T-helper 1 cell treated with Interleukin-12 subunit alpha and Interleukin-12 subunit beta and Interleukin-4 antibody, amounts not matched to agents 30 ng/mL and 1 ng/mL, for 36 hours (primary cell): Measurements from ENCODE around the gene ACSL5. TPM values are rescaled to one million over a fixed set of nuclear protein-coding genes. Genes with fewer than 3 reads are reported as not detected.
"Not testable (repeated sequence)": the region's sequence is repeated elsewhere in the genome, so short reads cannot be mapped to it uniquely, and the experiment has no call there.

Experiments used
- intact Hi-C: fragments of 100-400 bp; cut with micrococcal nuclease; formaldehyde crosslinking; loops from one replicate; pipeline ENCODE4 v1.15.1; 2024
- total RNA-seq: library from RNA; stranded (reverse); gene quantifications from 2 replicates; pipeline ENCODE4 v1.2.3, GENCODE V29; 2022

Gene ACSL5
- total RNA-seq, 1 donor from 2014 or later, result 70.9 TPM

DNA sequence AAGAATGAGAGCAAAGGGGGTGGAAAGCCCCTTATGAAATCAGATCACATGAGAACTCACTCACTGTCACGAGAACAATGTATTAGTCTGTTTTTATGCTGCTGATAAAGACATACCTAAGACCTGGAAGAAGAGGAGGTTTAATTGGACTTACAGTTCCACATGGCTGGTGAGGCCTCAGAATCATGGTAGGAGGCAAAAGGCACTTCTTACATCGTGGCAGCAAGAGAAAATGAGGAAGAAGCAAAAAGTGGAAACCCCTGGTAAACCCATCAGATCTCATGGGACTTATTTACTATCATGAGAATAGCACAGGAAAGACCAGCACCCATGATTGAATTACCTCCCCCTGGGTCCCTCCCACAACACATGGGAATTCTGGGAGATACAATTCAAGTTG lies 32.9 kb downstream of the ACSL5 start:
- intact Hi-C loops, result not testable (repeated sequence)

DNA sequence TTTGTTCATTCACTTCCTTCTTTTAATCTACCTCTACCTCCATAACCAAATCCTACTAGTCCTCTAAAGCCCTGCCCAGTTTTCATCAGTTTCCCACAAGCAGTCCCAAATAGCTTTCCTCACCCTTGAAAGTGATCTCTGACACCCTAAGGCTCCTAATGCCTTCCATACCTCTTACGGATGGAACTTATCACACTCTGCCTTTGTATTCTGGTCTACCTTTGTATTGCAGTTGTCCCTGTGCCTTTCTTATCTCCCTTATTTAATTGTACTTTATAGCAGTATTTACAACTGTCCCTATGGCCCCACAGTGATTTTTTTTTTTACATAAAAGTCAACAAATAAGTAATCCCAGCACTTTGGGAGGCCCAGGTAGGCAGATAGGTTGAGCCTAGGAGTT lies 33.8 kb downstream of the ACSL5 start:
- intact Hi-C loops, result no loop called here

DNA sequence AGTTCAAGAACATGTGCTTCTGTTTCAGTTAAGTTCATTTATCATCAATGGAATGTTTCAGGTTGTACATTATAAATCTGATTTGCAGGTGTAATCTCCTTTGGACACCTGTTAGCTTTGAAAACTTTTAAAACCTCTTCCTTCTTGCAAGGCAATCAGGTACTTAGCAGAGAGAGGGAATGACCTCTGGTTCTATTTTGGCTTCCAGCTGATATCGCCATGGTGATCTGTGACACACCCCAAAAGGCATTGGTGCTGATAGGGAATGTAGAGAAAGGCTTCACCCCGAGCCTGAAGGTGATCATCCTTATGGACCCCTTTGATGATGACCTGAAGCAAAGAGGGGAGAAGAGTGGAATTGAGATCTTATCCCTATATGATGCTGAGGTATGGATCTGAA lies 35.4 kb downstream of the ACSL5 start:
- intact Hi-C loops, result no loop called here

DNA sequence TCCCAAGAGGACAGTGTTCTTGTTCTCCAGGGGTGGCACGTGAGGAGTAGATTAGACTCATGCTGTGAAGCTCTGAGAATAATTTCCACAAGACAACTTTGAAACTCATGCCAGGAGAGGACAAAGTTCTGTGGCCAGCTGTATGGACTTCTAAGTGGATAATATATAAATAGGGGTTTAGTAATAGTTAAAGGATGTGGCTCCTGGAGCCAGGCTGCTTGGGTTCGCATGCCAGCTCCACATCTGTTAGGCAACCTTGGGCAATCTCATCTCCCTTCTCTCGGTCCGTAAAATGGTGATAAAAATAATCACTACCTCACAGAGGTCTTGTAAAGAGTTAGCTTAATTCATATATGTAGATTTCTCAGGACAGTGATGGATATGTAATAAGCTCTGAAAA lies 35.8 kb downstream of the ACSL5 start:
- intact Hi-C loops, result no loop called here

- intact Hi-C loops, result no loop called here
Observed at GRCh38 chr10:112412696-112413095, 38.8 kb downstream of the ACSL5 start.

- intact Hi-C loops, result no loop called here
Observed at GRCh38 chr10:112421731-112422130, 47.8 kb downstream of the ACSL5 start.

- intact Hi-C loops, result no loop called here
Observed at GRCh38 chr10:112424651-112425050, 50.7 kb downstream of the ACSL5 start.

DNA sequence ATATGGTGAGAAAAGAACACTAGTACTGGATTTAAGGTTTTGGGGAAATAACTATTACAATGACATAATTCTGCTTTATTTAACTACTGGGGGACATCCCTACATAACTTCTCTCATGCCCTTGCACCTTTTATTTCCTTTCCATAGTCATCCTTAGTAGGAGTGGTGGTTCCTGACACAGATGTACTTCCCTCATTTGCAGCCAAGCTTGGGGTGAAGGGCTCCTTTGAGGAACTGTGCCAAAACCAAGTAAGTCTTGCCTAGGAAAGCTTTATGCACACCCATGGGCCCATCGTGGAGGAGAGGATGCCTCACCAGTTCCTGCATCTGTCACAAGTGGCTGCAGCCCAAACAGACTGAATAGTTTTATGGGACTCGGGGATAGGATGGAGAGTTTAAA lies 52.2 kb downstream of the ACSL5 start:
- intact Hi-C loops, result no loop called here

DNA sequence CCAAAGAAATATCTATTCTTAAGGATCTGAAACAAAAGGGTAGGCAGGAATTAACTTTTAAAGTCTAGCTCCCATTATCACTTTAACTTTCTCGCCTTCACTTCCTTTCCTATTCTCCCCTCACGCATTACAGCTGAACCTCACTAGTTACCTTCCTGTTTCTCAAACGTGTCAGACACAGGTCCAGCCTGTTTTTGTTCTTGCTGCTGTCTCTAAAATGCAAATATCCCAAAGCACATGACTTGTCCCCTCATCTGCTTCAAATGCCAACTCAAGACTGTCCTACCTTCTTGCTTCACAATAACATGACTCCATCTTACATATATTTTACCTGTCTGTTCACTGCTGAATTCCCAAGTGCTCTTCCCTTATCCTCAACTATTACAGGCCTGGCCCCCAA lies 55.2 kb downstream of the ACSL5 start:
- intact Hi-C loops, result no loop called here

DNA sequence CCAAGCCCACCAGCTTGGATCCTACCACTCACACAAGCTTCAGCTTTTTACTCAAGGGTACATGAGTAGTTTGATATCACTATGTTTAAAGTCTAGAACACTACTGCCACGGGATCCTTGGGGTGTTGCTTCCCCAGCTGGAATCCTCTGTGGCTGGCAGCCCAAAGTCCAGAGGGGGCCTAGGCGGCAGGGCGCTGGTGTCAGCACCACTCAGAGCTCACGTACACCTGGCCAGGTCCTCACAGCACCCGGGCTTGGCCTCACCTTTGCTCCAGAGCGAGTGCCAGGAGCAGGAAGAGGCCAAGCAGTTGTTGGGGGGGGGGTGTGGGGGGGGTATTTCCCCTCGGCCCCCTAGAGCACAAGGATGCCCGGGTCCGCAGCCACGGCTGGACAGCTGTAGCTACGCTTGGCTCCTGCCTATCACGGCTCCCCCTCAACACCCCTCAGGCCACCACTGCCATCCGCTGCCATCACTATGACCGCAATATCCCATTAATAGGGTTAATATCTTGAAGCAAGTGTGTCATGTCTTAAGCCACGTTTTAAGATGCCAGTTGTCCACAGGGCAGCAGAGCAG lies 55.8 kb downstream of the ACSL5 start:
- intact Hi-C loops, result no loop called here

DNA sequence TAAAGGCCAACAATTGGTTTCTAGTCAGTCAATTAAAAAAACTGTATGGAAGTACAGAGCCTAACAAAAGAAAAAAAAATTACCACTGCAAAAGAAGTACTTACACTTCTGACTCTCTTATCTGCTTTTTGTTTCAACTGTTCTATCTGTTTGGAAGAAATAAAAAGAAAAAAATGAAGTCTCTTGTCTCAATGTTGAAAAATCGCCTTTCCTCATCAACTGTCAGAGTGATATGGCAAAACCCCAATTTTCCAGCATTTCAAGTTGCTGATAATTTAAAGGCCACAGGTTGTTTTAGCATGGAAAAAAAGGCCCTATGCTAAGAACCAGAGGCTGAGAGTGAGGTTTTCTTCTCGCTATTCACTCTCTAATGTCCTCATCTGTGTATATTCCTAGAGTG lies 59.2 kb downstream of the ACSL5 start:
- intact Hi-C loops, result no loop called here

- intact Hi-C loops, result loop anchor here (1.0 to 5.0 kb wide), 4 partner anchors 37 to 298 kb away; no protein-coding TSS in a partner anchor
Observed at GRCh38 chr10:112434988-112435619, 61.2 kb downstream of the ACSL5 start.

DNA sequence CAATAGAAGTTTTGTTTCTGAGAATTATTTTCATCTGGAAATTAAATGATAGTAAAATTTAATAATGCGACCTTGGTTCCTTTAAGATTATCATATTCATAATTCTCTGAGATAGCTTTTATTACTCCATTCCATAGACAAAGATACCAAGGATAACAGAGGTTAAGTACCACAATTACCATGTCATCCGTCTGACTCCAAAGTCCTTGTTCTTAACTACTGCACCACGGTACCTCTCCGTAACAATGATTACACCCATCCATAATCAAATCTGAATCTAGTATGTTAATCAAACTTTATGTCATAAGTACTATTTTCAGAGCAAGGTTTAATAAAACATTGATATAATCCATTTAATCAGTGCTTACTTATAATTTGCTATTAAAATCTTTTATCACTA lies 64.4 kb downstream of the ACSL5 start:
- intact Hi-C loops, result loop anchor here (5.0 kb wide), 1 partner anchor 34 kb away; no protein-coding TSS in a partner anchor

- intact Hi-C loops, result no loop called here
Observed at GRCh38 chr10:112441520-112441919, 67.6 kb downstream of the ACSL5 start.

DNA sequence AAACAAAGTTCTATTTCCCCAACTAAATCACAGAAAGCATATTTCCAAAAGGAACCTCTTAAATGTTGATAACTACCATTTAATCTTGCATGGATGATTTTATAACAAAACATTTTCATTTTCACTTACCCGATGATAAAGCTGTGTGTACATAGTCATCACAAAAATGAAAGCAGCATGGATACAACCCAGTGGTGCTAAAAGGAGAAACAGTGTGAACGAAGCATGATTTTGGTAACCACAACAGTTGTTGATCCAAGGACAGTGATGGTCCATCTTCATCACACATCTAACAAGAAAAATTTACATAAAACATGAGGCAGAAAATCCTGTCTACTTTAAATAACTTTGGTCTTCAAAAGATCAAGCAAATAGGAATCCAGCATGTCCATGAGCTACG lies 68.1 kb downstream of the ACSL5 start:
- intact Hi-C loops, result loop anchor here (1.0 kb wide), 1 partner anchor 90 kb away; no protein-coding TSS in a partner anchor

DNA sequence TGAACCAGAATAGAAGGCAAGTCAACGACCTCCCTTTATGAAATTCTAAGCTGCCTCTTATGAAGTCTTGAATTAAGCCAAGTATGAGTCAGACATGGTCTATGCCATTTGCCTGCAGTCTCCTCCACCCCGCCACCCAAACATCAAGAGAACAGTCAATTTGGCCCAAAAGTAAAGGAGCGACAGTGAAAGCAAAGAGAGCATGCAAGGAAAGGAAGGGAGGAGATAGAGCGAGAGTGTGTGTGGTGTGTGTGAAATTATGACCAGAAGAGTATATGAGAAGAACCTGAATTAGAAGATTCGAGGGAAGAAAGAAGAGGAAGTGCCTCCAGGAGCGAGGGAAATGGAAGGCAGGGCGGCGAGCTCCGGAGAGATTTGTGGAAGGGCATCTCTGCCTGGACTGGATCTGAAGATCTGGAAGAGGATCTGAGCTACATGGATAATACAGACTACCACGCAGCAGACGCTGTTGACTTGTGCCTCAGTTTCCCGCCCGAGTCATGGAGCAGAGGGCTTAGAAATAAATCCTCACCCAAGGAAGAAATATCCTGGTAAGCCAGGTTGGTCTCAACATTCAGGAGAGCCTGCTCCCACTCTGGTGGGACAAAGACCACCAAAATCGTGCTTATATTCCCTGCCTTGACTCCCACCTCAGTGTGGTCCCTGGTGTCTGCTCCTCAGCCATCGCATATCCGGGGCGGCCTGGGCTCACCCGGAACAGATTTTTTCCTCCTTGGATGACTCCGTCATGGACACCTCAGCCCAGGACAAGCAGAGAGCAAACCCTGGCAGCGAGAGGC lies 72.3 kb downstream of the ACSL5 start:
- intact Hi-C loops, result loop anchor here (1.0 to 5.0 kb wide), 4 partner anchors 70 to 1727 kb away; partner anchors contain the start of gene GPAM

- intact Hi-C loops, result loop anchor here (1.0 to 5.0 kb wide), 6 partner anchors 25 to 1726 kb away; partner anchors contain the start of gene GPAM
Observed at GRCh38 chr10:112446855-112447619, 73.1 kb downstream of the ACSL5 start, which contains the start of the genes VTI1A and ZDHHC6. TSS of gene VTI1A (plus strand) at chr10:112447215. CDS start at chr10:112447374, 159 bp downstream. TSS of gene ZDHHC6 (minus strand) at chr10:112446914. CDS start at chr10:112445436, 1,478 bp downstream.

GRCh38 chr10:112447620-112447928 lies 73.7 kb downstream of the ACSL5 start:
- intact Hi-C loops, result loop anchor here (1.0 to 5.0 kb wide), 4 partner anchors 25 to 1725 kb away; no protein-coding TSS in a partner anchor

DNA sequence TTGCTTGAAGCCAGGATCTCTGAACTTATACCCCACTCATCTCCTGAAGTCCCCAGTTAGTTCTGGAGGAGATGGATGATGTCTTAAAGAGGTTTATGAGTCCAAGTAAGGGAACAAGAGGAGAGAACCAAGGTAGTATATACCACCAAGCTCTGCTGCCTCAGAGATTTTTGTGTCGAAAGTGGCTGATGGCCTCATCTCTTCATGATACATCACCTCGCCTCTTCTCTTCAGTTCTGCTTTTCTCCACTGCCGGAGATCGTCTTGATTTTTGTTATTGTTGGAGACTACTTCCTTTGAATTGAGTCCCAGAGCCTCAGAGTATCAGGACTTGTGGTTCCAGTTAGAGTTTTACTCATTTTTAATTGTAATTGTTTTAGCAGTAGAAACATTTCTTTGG lies 75.0 kb downstream of the ACSL5 start:
- intact Hi-C loops, result loop anchor here (5.0 kb wide), 1 partner anchor 1233 kb away; no protein-coding TSS in a partner anchor

DNA sequence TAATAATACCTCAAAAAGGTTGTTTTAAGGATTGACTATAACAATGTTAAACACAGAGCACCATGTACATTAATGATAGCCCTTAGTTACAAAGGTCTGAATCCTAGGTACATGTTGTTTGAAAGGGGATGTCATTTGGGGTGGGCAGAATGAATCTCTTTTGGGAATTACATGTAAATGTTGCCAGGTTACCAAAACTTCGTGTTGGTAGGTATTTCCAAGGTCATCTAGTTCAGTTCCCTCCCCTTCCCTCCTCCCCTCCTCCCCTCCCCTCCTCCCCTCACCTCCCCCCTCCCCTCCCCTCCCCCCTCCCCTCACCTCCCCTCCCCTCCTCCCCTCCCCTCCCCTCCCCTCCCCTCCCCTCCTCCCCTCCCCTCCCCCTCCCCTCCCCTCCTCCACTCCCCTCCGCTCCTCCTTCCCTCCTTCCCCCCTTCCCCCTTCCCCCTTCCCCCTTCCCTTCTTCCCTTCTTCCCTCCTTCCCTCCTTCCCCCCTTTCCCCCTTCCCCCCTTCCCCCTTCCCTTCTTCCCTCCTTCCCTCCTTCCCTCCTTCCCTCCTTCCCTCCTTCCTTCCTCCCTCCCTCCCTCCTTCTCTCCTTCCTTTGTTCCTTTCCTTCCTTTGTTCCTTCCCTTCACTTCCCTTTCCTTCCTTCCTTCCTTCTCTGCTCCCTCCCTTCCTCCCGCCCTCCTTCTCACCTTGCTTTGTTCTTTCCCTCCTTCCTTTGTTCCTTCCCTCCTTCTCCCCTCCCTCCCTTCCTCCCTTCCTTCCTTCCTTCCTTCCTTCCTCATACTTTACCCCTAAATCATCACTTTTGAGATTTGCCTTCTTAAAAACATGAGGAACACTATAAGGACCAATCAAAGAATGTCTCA lies 81.2 kb downstream of the ACSL5 start:
- intact Hi-C loops, result no loop called here
